DOHH2 (cell line): ENCODE measurements around the gene GTF2F2.

Experiments used
- EZH2phosphoT487 ChIP-seq: fragments of 200-600 bp; sonication (generic); IDR thresholded peaks from 2 replicates; pipeline ENCODE4 v1.6.1; 2017; ENCODE audit warnings: borderline replicate concordance, mild to moderate bottlenecking, antibody characterized with exemption, low read length, moderate library complexity, mixed read lengths
- TF ChIP-seq, protein P1 (sequence below): fragments of 200-600 bp; sonication (generic); IDR thresholded peaks from one replicate; pipeline ENCODE4 v1.5.1; 2014; ENCODE audit warnings: antibody characterized with exemption, mild to moderate bottlenecking, low read depth, low read length; ENCODE audit not compliant: poor library complexity, severe bottlenecking

DNA sequence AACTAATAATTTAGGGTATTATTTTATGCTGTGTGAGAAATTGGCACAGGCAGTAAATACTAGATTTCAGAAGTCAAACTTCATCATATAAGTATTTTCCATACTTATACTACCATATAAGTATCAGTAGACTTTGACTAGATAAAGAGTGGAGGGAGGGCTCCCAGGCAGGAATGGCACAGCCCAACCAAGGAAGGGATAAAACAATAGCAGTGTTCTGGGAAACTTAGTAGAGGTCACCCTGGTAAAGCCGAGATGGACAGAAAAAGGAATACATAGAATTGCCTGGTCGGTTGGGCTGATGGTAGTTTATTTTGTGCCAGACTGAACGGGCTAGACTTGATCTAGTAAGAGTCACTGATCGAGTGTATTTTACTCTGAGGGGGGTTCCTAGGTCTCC, 100.1 kb downstream of the GTF2F2 start:
- TF ChIP-seq, protein P1, sequence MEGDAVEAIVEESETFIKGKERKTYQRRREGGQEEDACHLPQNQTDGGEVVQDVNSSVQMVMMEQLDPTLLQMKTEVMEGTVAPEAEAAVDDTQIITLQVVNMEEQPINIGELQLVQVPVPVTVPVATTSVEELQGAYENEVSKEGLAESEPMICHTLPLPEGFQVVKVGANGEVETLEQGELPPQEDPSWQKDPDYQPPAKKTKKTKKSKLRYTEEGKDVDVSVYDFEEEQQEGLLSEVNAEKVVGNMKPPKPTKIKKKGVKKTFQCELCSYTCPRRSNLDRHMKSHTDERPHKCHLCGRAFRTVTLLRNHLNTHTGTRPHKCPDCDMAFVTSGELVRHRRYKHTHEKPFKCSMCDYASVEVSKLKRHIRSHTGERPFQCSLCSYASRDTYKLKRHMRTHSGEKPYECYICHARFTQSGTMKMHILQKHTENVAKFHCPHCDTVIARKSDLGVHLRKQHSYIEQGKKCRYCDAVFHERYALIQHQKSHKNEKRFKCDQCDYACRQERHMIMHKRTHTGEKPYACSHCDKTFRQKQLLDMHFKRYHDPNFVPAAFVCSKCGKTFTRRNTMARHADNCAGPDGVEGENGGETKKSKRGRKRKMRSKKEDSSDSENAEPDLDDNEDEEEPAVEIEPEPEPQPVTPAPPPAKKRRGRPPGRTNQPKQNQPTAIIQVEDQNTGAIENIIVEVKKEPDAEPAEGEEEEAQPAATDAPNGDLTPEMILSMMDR, result no peak
- no peak for TF ChIP-seq EZH2phosphoT487
